Adrenal gland (tissue), 19 donors: ENCODE measurements around the gene NGLY1. TPM values are rescaled to one million over a fixed set of nuclear protein-coding genes. Genes with fewer than 3 reads are reported as not detected.

Experiments used
- DNase-seq, 7 donors: peaks; one replicate each; pipeline ENCODE4 v3.0.0-alpha.2; 2019 to 2020
- H3K27ac ChIP-seq, 5 donors: fragments of 200-600 bp; sonication (generic) in 4 of 5; 1 replicate in 3 of 5; 2 replicates in 2 of 5; pipeline versions ENCODE4 v1.5.1 to v1.8.0; 2016 to 2020; ENCODE audit warnings: mild to moderate bottlenecking in 1 of 5
- H3K27me3 ChIP-seq: fragments of 200-600 bp; 2 replicates; pipeline ENCODE4 v1.8.0; 2021
- H3K36me3 ChIP-seq, 2 donors: fragments of 200-600 bp; replicated peaks in 1 of 2; 1 replicate in 1 of 2; 2 replicates in 1 of 2; pipeline versions ENCODE4 v1.5.1 to v1.8.0; 2018 to 2022
- H3K4me1 ChIP-seq, 2 donors: fragments of 200-600 bp; replicated peaks in 1 of 2; 1 replicate in 1 of 2; 2 replicates in 1 of 2; pipeline versions ENCODE4 v1.5.1 to v1.8.0; 2018 to 2021
- H3K4me3 ChIP-seq, 4 donors: fragments of 200-600 bp; sonication (generic) in 3 of 4; one replicate each; pipeline ENCODE4 v1.5.1; 2016 to 2018
- H3K9me3 ChIP-seq, 3 donors: fragments of 200-600 bp; sonication (generic) in 1 of 3; replicated peaks in 1 of 3; 1 replicate in 2 of 3; 2 replicates in 1 of 3; pipeline versions ENCODE4 v1.5.1 to v1.8.0; 2016 to 2021
- CTCF ChIP-seq, 6 experiments: fragments of 450-650 bp in 4 of 6; fragments of 200-600 bp in 2 of 6; sonication (generic) in 1 of 6; IDR thresholded peaks; 1 replicate in 5 of 6; 2 replicates in 1 of 6; pipeline versions ENCODE4 v1.5.1 to v1.8.0; 2016 to 2021; ENCODE audit warnings: antibody characterized with exemption in 6 of 6, mild to moderate bottlenecking in 2 of 6, moderate library complexity in 1 of 6
- POLR2A ChIP-seq, 2 donors: fragments of 450-650 bp; IDR thresholded peaks; one replicate each; pipeline ENCODE4 v1.6.1; 2017; ENCODE audit warnings: antibody characterized with exemption in 2 of 2, mild to moderate bottlenecking in 2 of 2, moderate library complexity in 1 of 2
- WGBS, 4 donors: extraction: QIAGEN DNeasy Blood & Tissue Kit in 2 of 4; methylation state at CpG; one replicate each; pipeline versions ENCODE4 v1.1.5 to v1.1.7; 2013 to 2017; 5-methylcytosine and 5-hydroxymethylcytosine counted together
- intact Hi-C, 2 donors: fragments of 100-400 bp; cut with DNase I; formaldehyde crosslinking; loops; one replicate each; pipeline versions ENCODE4 v1.14.1 to v1.15.0; 2022 to 2023
- long read RNA-seq, 10 donors: library from polyadenylated mRNA in 3 of 10; unstranded in 2 of 10; stranded (forward) in 1 of 10; transcript quantifications; one replicate each; pipeline ENCODE4 v2.0.0 and lab custom pipeline, GENCODE V29; 2021 to 2026
- polyA plus RNA-seq, 3 donors: library from polyadenylated mRNA; stranded (reverse); fragments of 200-250 nt in 2 of 3; fragments of 350-450 nt in 1 of 3; fragmentation: Illumina TruSeq in 1 of 3; extraction: RNeasy Lipid Tissue Mini Kit (QIAGEN cat#74804) in 1 of 3; gene quantifications; one replicate each; pipeline ENCODE4 v1.2.3, GENCODE V29; 2013 to 2014
- total RNA-seq, 9 donors: library from RNA; depleted of rRNA in 4 of 9; stranded (reverse); fragments of >200 nt in 4 of 9; fragments of 120-200 nt in 1 of 9; fragmentation: NEBNext Ultra II Directional in 1 of 9; extraction: Animal tissue kit (Norgen Biotek cat#: 25700) in 1 of 9; gene quantifications; one replicate each; pipeline versions ENCODE4 v1.1.0 to v1.2.4, GENCODE V29; 2013 to 2023
- donor health status: healthy with polysubstance abuse.
- donor health status: Bipolar disorder and iron deficiency.
- donor health status: DM: yes; HTN: yes; CAD: no.
- donor health status: DM: no; HTN: no; CAD: no.
- donor health status: DM: no; HTN: no; CAD: no.
- donor health status: DM: yes; HTN: yes; CAD: no.

NGLY1 gene
- total RNA-seq: 10 to 100 TPM; 13.4 to 43.2 (median 27.3) TPM
- 10 to 100 TPM; 32.0 to 55.9 (median 49.6) TPM for polyA plus RNA-seq
- long read RNA-seq, donor 1, transcript NGLY1-202 (12 exons, 2,473 nt): major isoform, 9 of 13 reads
- long read RNA-seq, donor 1, partial matches to known transcripts: 0 of 13 reads
- long read RNA-seq, donor 1, other reads (novel, unspliced or antisense): 0 of 13 reads
- long read RNA-seq, donor 2, partial matches to known transcripts: 0 of 8 reads
- long read RNA-seq, donor 2, other reads (novel, unspliced or antisense): 0 of 8 reads
- long read RNA-seq, donor 3, transcript NGLY1-202 (12 exons, 2,473 nt): major isoform, 10 of 12 reads
- long read RNA-seq, donor 3, partial matches to known transcripts: 0 of 12 reads
- long read RNA-seq, donor 3, other reads (novel, unspliced or antisense): 0 of 12 reads
- long read RNA-seq, donor 4, transcript NGLY1-202 (12 exons, 2,473 nt): major isoform, 9 of 24 reads
- long read RNA-seq, donor 4, partial matches to known transcripts: 1 of 24 reads
- long read RNA-seq, donor 4, other reads (novel, unspliced or antisense): 9 of 24 reads
- long read RNA-seq, donor 5, transcript NGLY1-204 (11 exons, 2,024 nt): minor isoform, 17 of 93 reads
- long read RNA-seq, donor 5, transcript NGLY1-202 (12 exons, 2,473 nt): major isoform, 49 of 93 reads
- long read RNA-seq, donor 5, partial matches to known transcripts: 1 of 93 reads
- long read RNA-seq, donor 5, other reads (novel, unspliced or antisense): 24 of 93 reads
- long read RNA-seq, donor 6, transcript NGLY1-202 (12 exons, 2,473 nt): major isoform, 6 of 14 reads
- long read RNA-seq, donor 6, partial matches to known transcripts: 1 of 14 reads
- long read RNA-seq, donor 6, other reads (novel, unspliced or antisense): 3 of 14 reads
- long read RNA-seq, donor 7, partial matches to known transcripts: 0 of 8 reads
- long read RNA-seq, donor 7, other reads (novel, unspliced or antisense): 0 of 8 reads
- long read RNA-seq, donor 8, transcript NGLY1-204 (11 exons, 2,024 nt): major isoform, 5 of 10 reads
- long read RNA-seq, donor 8, partial matches to known transcripts: 0 of 10 reads
- long read RNA-seq, donor 8, other reads (novel, unspliced or antisense): 0 of 10 reads
- long read RNA-seq, donor 9, partial matches to known transcripts: 7 of 13 reads
- long read RNA-seq, donor 9, other reads (novel, unspliced or antisense): 0 of 13 reads
- long read RNA-seq, donor 10, partial matches to known transcripts: 0 of 2 reads
- long read RNA-seq, donor 10, other reads (novel, unspliced or antisense): 0 of 2 reads

GRCh38 chr3:25782938-25783660 lies at the start of gene NGLY1:
NGLY1 (minus strand) TSS chr3:25783443; CDS start chr3:25783390, 53 bp downstream.
- DNase-seq: peak; percentile 82 to 90 (median 86)
- Histone ChIP-seq H3K4me1 (peaks cover 12 to 18% of the 10 kb centered on the region in 2 donors), H3K9me3 (no peaks in the 10 kb centered on the region), H3K27me3 (no peaks in the 10 kb centered on the region), H3K4me3 (peak within 1 kb of the TSS; percentile 15 to 96 (median 36)), H3K36me3 (peaks cover 0 to under 1% of the 10 kb centered on the region in 2 donors), H3K27ac (peak within 1 kb of the TSS; percentile 66 to 94 (median 88))
- TF ChIP-seq POLR2A (IDR thresholded peaks at IDR 0.05) (peak; percentile 93 to 96), CTCF (IDR thresholded peaks at IDR 0.05) (peak in 3 of 6 experiments; percentile 16 to 48 (median 27))
- WGBS, 4 donors: 0 to 5% (median 0%) methylated on average over 12 to 66 of the region's 72 CpGs; no CpG with 5 or more reads in 1 of the 4 donors
- intact Hi-C loops: loop anchor here in 1 of 2 donors (10.0 kb wide), 1 partner anchor 118 kb away; the partner anchor contains the start of gene TOP2B

GRCh38 chr3:25831578-25831977 lies 48.3 kb upstream of the NGLY1 start:
- no peaks in the 10 kb centered on the region for H3K27me3 ChIP-seq
- H3K9me3 ChIP-seq: no peaks in the 10 kb centered on the region
- TF ChIP-seq CTCF (IDR thresholded peaks at IDR 0.05) (peak in 1 of 6 experiments; percentile 6), POLR2A (IDR thresholded peaks at IDR 0.05) (no peak)
- H3K27ac ChIP-seq: no peak overlapping the region
- DNase-seq: no peak
- WGBS, 4 donors: 6 to 12% (median 10%) methylated on average over 3 of the region's 3 CpGs
- H3K4me3 ChIP-seq: no peak overlapping the region
- no peaks in the 10 kb centered on the region for H3K4me1 ChIP-seq
- intact Hi-C loops: no loop called here
- H3K36me3 ChIP-seq: no peaks in the 10 kb centered on the region

GRCh38 chr3:25830373-25831280 lies 47.4 kb upstream of the NGLY1 start:
- H3K4me3 ChIP-seq: no peak overlapping the region
- TF ChIP-seq POLR2A (IDR thresholded peaks at IDR 0.05) (no peak), CTCF (IDR thresholded peaks at IDR 0.05) (no peak)
- no peak overlapping the region for H3K27ac ChIP-seq
- DNase-seq: no peak
- H3K27me3 ChIP-seq: no peaks in the 10 kb centered on the region
- no peaks in the 10 kb centered on the region for H3K9me3 ChIP-seq
- intact Hi-C loops: no loop called here
- WGBS, 4 donors: 79 to 85% (median 82%) methylated on average over 6 of the region's 6 CpGs
- H3K4me1 ChIP-seq: no peaks in the 10 kb centered on the region
- no peaks in the 10 kb centered on the region for H3K36me3 ChIP-seq
